Body of pancreas (tissue), 4 donors: ENCODE results near the gene GMEB2. TPM values are rescaled to one million over a fixed set of nuclear protein-coding genes. Genes with fewer than 3 reads are reported as not detected.
"Not testable (repeated sequence)": the region's sequence is repeated elsewhere in the genome, so short reads cannot be mapped to it uniquely, and the experiment has no call there.

ENCODE experiments used
- ATAC-seq: fragments of 150-250 bp; one replicate; pipeline ENCODE4 v1.9.1; 2016
- DNase-seq, 4 donors: peaks; one replicate each; pipeline ENCODE4 v3.0.0-alpha.2; 2019
- H3K27ac ChIP-seq, 4 donors: fragments of 200-600 bp; sonication (generic); 1 replicate in 3 of 4; 2 replicates in 1 of 4; pipeline versions ENCODE4 v1.5.1 to v1.6.1; 2016 to 2019; ENCODE audit warnings: mild to moderate bottlenecking in 1 of 4, mixed read lengths in 1 of 4, moderate library complexity in 1 of 4
- H3K27me3 ChIP-seq, 2 donors: fragments of 200-600 bp; sonication (generic); one replicate each; pipeline ENCODE4 v1.6.0; 2016; ENCODE audit warnings: mild to moderate bottlenecking in 1 of 2
- H3K36me3 ChIP-seq, 2 donors: fragments of 200-600 bp; sonication (generic); replicated peaks in 1 of 2; 2 replicates each; pipeline ENCODE4 v1.5.1; 2016; ENCODE audit warnings: low read depth in 2 of 2; ENCODE audit not compliant: insufficient read depth in 1 of 2
- H3K4me1 ChIP-seq: fragments of 200-600 bp; sonication (generic); one replicate; pipeline ENCODE4 v1.6.0; 2016
- H3K4me3 ChIP-seq, 2 donors: fragments of 200-600 bp; sonication (generic); 1 replicate in 1 of 2; 2 replicates in 1 of 2; pipeline ENCODE4 v1.5.1; 2016 to 2019
- H3K9me3 ChIP-seq, 3 donors: fragments of 200-600 bp; sonication (generic); 1 replicate in 2 of 3; 2 replicates in 1 of 3; pipeline ENCODE4 v1.5.1; 2016
- POLR2A ChIP-seq, 3 donors: fragments of 450-650 bp; IDR thresholded peaks; one replicate each; pipeline ENCODE4 v1.6.1; 2016; ENCODE audit warnings: antibody characterized with exemption in 3 of 3, mild to moderate bottlenecking in 2 of 3
- WGBS, 2 donors: methylation state at CpG; one replicate each; pipeline ENCODE4 v1.1.5; 2017; 5-methylcytosine and 5-hydroxymethylcytosine counted together
- intact Hi-C: fragments of 100-400 bp; cut with DNase I; formaldehyde crosslinking; loops from one replicate; pipeline ENCODE4 v1.15.1; 2023
- total RNA-seq, 2 donors: library from RNA; depleted of rRNA; stranded (reverse); fragments of >200 nt; gene quantifications; one replicate each; pipeline ENCODE4 v1.1.0, GENCODE V29; 2016
- TF ChIP-seq, protein P1 (sequence below), 7 experiments: fragments of 450-650 bp in 4 of 7; fragments of 200-600 bp in 3 of 7; sonication (generic) in 3 of 7; IDR thresholded peaks; one replicate each; pipeline ENCODE4 v1.5.1; 2016 to 2019; ENCODE audit warnings: antibody characterized with exemption in 7 of 7

The GMEB2 gene
- total RNA-seq, 2 donors from 2014 or later: 8.9 to 9.9 TPM

DNA sequence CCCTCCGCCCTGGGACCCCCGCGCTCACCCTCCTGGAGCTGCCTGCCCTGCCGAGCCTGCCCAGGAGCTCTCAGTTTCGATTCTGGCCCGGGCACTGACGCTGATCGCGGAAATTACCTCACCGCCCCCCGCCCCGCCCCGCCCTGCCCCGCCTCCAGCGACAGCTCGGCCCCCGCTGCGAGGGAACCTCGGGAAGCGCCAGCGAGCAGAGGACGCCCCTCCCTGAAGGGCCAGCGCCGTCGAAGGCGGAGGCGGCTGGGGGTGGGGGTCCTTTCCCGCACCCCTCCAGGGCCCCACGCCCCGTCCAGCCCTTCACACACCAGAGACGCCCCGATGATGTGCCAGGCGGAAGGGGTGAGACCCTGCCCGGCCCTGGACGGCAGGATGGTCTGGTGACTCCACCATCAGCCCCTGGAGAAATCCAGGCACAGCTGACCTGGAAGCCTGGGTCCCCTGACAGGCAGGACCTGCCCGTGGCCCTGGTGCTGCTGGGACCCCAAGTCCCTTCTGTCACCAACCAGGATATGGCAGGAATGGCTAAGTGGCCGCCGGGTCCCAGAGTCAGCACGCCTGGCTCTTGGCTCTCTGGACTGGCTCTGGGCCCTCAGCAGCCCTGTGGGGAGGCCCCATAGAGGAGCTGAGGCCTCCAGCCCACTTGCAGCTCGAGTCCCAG, 52.6 kb downstream of the GMEB2 start, which contains the start of gene HELZ2:
Gene HELZ2 (minus strand): TSS at position 84 of the 673 bp plus-strand sequence. CDS start 1,854 bp downstream, outside the sequence.
- 9% methylated on average over 29 of the region's 40 CpGs; no CpG with 5 or more reads in 1 of the 2 donors for WGBS, 2 donors
- Histone ChIP-seq H3K9me3 (no peaks in the 10 kb centered on the region), H3K27ac (peak within 1 kb of the TSS; percentile 48 to 73 (median 67)), H3K4me1 (peaks cover 20% of the 10 kb centered on the region), H3K4me3 (peak within 1 kb of the TSS; percentile 41 to 52), H3K27me3 (no peaks in the 10 kb centered on the region), H3K36me3 (no peaks in the 10 kb centered on the region)
- ATAC-seq (peak; percentile 94), DNase-seq (peak; percentile 80 to 86 (median 85))
- TF ChIP-seq, protein P1, sequence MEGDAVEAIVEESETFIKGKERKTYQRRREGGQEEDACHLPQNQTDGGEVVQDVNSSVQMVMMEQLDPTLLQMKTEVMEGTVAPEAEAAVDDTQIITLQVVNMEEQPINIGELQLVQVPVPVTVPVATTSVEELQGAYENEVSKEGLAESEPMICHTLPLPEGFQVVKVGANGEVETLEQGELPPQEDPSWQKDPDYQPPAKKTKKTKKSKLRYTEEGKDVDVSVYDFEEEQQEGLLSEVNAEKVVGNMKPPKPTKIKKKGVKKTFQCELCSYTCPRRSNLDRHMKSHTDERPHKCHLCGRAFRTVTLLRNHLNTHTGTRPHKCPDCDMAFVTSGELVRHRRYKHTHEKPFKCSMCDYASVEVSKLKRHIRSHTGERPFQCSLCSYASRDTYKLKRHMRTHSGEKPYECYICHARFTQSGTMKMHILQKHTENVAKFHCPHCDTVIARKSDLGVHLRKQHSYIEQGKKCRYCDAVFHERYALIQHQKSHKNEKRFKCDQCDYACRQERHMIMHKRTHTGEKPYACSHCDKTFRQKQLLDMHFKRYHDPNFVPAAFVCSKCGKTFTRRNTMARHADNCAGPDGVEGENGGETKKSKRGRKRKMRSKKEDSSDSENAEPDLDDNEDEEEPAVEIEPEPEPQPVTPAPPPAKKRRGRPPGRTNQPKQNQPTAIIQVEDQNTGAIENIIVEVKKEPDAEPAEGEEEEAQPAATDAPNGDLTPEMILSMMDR (IDR thresholded peaks at IDR 0.05): no peak
- TF ChIP-seq POLR2A (IDR thresholded peaks at IDR 0.05): peak in 2 of 3 donors; percentile 39 to 44
- intact Hi-C loops: no loop called here

DNA sequence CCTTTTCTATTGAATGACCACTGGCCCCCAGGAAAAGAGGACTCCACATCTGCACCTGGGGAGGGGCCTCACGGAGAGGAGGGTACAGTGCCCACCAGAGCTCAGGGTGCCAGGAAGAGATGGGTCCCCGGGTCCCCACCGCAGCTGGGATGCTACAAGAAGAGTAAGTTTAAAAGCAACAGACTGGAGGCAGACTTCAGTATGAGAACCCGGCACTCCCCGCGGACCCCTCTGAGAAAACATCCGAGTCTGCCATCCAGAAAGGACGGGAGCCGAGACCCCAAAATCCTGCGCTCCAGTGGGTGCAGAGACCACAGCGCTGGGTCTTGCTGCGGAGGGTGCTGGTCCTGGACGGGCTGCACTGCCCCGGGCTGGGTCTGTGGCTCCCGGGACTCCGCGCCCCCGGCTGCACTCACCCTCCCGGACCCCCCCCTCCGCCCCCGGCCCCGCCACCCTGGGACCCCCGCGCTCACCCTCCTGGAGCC, 53.2 kb downstream of the GMEB2 start:
- H3K27me3 ChIP-seq: no peaks in the 10 kb centered on the region
- no peak for TF ChIP-seq POLR2A (IDR thresholded peaks at IDR 0.05)
- TF ChIP-seq, protein P1 (IDR thresholded peaks at IDR 0.05): no peak
- H3K4me3 ChIP-seq: peak overlapping the region; percentile 41 to 52
- DNase-seq: no peak
- H3K36me3 ChIP-seq: no peaks in the 10 kb centered on the region
- H3K9me3 ChIP-seq: no peaks in the 10 kb centered on the region
- peak overlapping the region; percentile 46 to 73 (median 58) for H3K27ac ChIP-seq
- intact Hi-C loops: no loop called here
- peaks cover 20% of the 10 kb centered on the region for H3K4me1 ChIP-seq
- ATAC-seq: peak; percentile 20
- 1 to 4% methylated on average over 7 to 17 of the region's 24 CpGs for WGBS, 2 donors

DNA sequence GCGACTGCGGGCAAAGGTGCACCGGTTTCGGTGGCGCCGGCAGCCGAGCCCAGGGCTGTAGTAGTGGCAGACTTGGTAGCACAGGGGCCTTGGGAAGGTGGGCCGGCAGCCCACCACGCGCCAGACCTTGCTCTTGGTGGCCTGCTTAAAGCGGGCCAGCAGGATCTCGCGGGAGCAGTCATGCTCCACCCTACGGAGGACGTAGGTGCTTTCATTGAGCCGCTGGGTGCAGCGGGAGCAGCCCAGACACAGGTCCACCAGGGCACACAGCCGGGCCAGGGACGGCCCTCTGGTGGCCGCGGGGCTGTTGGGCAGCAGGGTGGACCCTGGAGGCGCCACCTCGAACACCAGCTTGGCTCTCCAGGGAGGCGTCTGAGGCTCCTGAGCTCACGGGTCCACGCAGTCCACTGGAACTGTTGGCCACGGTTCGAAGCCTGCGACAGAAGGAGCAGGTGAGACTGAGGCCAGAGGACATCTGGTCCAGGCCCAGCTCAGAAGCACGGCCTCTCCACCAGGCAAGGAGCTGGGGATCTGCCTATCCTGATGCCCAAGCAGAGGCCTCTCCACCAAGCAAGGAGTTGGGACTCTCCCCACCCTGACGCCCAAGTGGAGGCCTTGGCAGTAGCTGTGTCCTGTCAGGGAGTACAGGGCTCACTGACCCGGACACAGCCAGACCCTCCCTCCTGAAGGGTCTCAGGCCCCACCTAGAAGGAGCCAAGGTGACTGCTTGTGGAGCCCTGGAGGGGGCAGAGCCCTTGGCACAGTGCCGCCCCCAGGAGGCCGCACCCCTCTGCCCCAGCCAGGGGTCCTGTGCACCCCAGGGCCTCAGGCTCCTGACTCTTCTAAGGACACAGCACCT, 53.9 kb downstream of the GMEB2 start:
- 90% methylated on average over 25 of the region's 34 CpGs; no CpG with 5 or more reads in 1 of the 2 donors for WGBS, 2 donors
- no peak for TF ChIP-seq POLR2A (IDR thresholded peaks at IDR 0.05)
- TF ChIP-seq, protein P1 (IDR thresholded peaks at IDR 0.05): peak in 2 of 7 experiments; percentile 18 to 20
- Histone ChIP-seq H3K27ac (peak overlapping the region in 3 of 4 donors; percentile 46 to 73 (median 69)), H3K36me3 (no peaks in the 10 kb centered on the region), H3K4me1 (peaks cover 20% of the 10 kb centered on the region), H3K9me3 (no peaks in the 10 kb centered on the region), H3K4me3 (peak overlapping the region; percentile 41 to 52), H3K27me3 (no peaks in the 10 kb centered on the region)
- peak in 1 of 4 donors; percentile 35 for DNase-seq
- intact Hi-C loops: no loop called here
- ATAC-seq: no peak

DNA sequence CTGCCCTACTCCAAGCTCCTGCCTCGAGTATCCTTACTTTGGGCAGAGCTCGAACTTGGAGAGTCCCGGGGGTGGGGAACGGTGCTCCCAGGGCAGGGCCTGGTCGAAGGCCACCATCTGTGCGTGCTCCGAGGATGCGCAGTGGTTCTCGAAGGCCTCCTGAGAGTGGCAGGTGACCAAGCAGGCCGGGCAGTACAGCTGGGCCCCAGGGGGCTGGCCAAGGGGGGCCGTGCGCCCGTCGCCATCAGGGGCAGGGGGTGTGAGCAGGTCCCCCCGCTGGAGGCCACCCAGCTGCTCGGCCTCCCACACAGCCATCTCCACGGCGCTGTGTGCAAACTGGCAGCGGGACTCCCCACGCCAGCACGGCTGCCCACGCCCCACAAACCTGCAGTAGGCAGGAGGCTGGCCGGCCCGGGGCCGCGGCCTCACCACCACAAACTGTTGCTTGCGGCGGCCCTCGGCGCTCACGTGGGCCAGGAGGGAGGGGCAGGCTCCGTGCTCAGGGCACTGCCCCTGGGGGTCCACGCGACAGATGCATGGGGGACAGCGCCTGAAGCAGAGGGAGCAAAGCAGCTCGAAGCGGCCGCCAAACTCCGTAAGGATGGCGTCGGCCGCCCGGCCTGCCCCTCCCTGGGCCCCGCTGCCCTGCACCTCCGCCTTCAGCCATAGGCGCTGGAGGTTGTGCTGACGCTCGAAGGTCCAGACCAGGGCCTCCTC, 54.7 kb downstream of the GMEB2 start:
- Histone ChIP-seq H3K9me3 (no peaks in the 10 kb centered on the region), H3K4me1 (peaks cover 15% of the 10 kb centered on the region), H3K27me3 (no peaks in the 10 kb centered on the region), H3K4me3 (no peak overlapping the region), H3K36me3 (no peaks in the 10 kb centered on the region), H3K27ac (no peak overlapping the region)
- TF ChIP-seq, protein P1 (IDR thresholded peaks at IDR 0.05): no peak
- TF ChIP-seq POLR2A (IDR thresholded peaks at IDR 0.05): no peak
- DNase-seq (no peak), ATAC-seq (no peak)
- intact Hi-C loops: no loop called here
- WGBS, 2 donors: 88 to 90% methylated on average over 4 to 34 of the region's 48 CpGs

DNA sequence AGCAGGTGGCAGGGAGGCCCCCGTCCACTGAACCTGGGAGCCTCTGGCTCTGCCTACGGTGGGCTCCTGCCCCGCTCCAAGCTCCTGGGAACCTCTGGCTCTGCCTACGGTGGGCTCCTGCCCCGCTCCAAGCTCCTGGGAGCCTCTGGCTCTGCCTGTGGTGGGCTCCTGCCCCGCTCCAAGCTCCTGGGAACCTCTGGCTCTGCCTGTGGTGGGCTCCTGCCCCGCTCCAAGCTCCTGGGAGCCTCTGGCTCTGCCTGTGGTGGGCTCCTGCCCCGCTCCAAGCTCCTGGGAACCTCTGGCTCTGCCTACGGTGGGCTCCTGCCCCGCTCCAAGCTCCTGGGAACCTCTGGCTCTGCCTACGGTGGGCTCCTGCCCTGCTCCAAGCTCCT, 55.8 kb downstream of the GMEB2 start:
- H3K4me3 ChIP-seq, intact Hi-C loops, H3K27ac ChIP-seq, DNase-seq, H3K9me3 ChIP-seq, H3K36me3 ChIP-seq, ATAC-seq, H3K27me3 ChIP-seq: not testable (repeated sequence)
- 70 to 93% methylated on average over 2 to 10 of the region's 11 CpGs for WGBS, 2 donors
- peaks cover 21% of the 10 kb centered on the region for H3K4me1 ChIP-seq
